GM06990 (cell line): Measurements from ENCODE around the gene ITK.
A peak's percentile ranks its signal among the peaks of the same experiment; 100 is the strongest.

Experiments
- DNase-seq: peaks from one replicate; pipeline ENCODE4 v3.0.0-alpha.2; 2011; ENCODE audit not compliant: insufficient read length; ENCODE audit errors: extremely low read depth
- H3K27me3 ChIP-seq: replicated peaks from 2 replicates; pipeline ENCODE4 v1.6.0; 2011; ENCODE audit warnings: low read length; ENCODE audit not compliant: control insufficient read depth, insufficient read depth
- H3K36me3 ChIP-seq: 2 replicates; pipeline ENCODE4 v1.5.1; 2011; ENCODE audit warnings: low read length; ENCODE audit not compliant: control insufficient read depth, insufficient read depth
- H3K4me3 ChIP-seq: replicated peaks from 2 replicates; pipeline ENCODE4 v1.5.1; 2011; ENCODE audit warnings: low read depth, mild to moderate bottlenecking, control low read depth, low read length
- TF ChIP-seq, protein P1 (sequence below): IDR thresholded peaks from 2 replicates; pipeline ENCODE4 v1.5.1; 2011; ENCODE audit warnings: low read length, control low read depth, mild to moderate bottlenecking, inconsistent platforms; ENCODE audit not compliant: insufficient read depth, poor library complexity, severe bottlenecking

ITK gene

DNA sequence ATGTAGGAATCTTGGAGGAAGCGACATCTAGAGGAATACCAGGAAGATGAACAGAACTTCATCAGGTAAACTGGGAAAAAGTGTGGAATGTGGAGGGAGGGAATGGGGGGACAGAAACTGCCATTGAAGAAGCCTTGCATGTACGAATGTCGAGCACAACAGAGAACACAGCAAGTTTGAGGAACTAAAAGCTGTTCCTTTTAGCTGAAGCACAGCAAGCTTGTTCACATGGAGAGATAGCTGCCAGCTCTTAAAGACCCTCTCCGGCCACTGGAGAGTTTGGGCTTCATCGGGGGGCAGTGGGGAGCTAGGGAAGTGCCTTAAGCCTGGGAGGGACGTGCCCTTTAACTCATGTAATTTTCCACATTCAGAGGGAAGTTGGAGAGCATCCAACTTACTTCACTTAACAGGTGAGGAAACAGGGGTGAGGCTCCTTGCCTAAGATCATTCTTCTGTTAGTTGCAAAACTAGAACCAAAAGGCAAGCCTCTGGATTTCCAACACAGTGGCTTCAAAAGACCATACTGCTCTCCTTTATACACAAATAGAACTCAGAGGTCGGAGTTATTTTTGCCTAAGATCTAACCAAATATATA lies 83.0 kb downstream of the ITK start:
- TF ChIP-seq, protein P1, sequence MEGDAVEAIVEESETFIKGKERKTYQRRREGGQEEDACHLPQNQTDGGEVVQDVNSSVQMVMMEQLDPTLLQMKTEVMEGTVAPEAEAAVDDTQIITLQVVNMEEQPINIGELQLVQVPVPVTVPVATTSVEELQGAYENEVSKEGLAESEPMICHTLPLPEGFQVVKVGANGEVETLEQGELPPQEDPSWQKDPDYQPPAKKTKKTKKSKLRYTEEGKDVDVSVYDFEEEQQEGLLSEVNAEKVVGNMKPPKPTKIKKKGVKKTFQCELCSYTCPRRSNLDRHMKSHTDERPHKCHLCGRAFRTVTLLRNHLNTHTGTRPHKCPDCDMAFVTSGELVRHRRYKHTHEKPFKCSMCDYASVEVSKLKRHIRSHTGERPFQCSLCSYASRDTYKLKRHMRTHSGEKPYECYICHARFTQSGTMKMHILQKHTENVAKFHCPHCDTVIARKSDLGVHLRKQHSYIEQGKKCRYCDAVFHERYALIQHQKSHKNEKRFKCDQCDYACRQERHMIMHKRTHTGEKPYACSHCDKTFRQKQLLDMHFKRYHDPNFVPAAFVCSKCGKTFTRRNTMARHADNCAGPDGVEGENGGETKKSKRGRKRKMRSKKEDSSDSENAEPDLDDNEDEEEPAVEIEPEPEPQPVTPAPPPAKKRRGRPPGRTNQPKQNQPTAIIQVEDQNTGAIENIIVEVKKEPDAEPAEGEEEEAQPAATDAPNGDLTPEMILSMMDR: no peak
- no peaks in the 10 kb centered on the region for H3K27me3 ChIP-seq
- H3K4me3 ChIP-seq: no peak overlapping the region
- DNase-seq: no peak
- no peaks in the 10 kb centered on the region for H3K36me3 ChIP-seq

DNA sequence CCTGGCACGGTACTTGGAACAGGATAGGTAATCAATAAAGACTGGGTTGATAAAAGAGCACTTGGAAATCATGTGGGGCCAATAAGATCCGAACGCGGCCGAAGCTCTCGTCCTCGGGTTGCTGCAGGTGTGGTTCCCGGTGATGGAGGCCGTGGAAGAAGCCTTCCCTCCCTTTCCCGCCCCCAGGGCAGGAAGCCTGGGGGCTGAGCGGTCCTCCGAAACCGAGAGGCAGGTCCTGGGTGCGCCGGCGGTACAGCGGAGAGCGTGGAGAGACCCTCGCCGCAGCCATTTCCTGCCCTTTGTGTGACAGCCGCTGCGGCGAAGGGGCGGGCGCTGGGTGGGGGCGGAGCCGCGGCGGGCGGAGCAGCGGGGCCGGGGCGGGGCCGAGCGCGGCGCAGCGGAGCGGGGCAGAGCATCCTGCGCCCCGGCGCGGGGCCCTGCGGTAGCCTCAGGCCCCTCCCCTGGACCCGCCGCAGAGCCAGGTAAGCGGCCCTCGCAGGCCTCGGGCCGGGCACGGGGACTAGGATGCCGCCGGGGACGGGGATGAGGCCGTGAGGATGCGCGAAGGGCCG lies 85.2 kb downstream of the ITK start, which contains the start of gene CYFIP2:
CYFIP2 (plus strand) TSS at position 410 of the 572 bp plus-strand sequence. CDS start 19,239 bp downstream, outside the sequence.
- DNase-seq: peak; percentile 87
- TF ChIP-seq, protein P1: no peak
- no peaks in the 10 kb centered on the region for H3K27me3 ChIP-seq
- H3K36me3 ChIP-seq: no peaks in the 10 kb centered on the region
- peak within 1 kb of the TSS; percentile 82 for H3K4me3 ChIP-seq

DNA sequence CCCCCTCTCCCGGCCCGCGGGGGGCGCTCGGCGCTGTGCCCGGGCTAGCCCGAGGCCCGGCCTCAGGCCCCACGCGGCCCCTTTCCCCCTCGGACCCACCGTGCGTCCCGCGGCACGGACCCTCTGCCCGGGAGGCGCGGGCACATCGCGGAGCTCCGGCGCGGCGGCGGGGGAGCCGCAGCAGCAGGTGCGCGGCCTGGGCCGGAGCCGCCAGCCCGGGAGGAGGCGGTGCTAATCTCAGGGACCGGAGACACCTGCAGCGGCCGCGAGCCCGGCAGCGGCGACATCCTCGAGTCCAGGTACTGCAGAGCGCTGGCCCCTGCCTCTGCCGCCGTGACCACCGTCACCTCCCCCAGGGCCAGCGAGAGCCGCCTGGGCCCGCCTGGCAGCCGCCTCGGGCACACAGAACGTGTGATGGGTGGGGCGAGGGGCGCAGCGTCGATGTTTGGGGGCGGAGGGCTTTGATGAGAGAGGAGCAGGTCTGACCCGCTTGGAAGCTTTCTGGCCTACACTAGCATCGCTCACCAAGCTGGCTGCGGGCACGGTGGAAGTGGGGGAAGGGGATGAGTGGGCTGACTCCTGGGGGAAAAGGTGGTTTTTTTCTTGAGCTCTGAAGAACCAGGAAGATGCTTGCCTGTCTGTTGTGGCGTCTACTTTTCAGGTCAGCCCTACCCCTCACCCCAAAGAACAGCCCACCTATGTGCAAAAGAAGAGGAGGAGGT lies 85.8 kb downstream of the ITK start:
- peak; percentile 68 for DNase-seq
- no peaks in the 10 kb centered on the region for H3K36me3 ChIP-seq
- H3K4me3 ChIP-seq: peak overlapping the region; percentile 82
- H3K27me3 ChIP-seq: no peaks in the 10 kb centered on the region
- TF ChIP-seq, protein P1: no peak

DNA sequence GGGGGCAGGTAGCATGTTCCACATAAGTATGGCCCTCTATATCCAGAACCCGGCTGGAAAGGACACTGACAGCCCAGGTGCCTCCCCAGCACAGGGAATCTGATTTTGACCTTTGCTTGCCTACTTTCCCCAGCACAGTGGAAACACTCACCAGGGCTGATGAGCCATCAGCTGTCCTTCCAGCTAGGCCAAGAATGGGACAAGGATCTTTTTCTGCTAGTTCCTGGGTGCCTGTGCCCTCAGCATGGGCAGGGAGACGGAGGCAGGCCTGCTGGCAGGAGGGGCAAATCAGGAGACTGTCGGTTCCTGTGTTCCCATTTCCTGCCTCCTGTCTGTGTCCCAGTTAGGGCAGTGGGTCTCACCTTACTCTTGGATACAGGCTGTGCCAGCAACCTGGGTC lies 86.4 kb downstream of the ITK start:
- Histone ChIP-seq H3K4me3 (peak overlapping the region; percentile 82), H3K27me3 (no peaks in the 10 kb centered on the region), H3K36me3 (no peaks in the 10 kb centered on the region)
- no peak for DNase-seq
- TF ChIP-seq, protein P1: no peak

DNA sequence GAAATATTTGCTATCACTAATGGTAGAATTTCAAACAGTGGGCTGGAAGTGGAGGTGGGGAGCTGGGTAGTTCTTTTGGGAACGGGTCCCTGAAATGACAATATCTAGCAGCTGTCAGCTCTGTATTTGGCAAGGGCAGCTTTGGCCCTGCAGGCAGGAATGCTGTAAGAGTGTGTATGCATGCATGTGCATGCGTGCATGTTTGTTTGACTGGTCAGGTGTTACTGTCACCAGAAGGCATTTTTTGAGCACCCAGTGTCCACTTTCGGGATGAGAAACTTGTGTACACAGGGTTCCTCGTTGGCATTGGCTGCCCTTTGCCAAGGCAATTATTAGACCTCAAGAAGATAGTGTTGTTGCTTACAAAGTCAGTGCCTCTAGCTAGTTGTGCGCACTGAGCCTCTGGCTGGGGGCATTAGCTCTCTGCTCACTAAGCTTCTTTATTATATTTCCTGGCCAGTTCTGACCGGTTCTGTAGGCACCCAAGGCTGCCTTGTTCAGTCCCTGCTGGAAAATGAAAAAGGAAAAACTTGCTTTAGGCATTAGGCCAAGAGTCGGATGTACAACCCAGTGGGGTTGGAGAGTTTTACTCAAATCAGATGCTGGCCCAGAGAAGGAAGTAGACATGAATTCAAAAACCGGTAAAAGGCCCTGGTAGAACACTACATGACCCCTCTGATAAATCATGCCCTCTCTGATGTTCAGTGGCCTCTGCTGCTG lies 87.3 kb downstream of the ITK start:
- TF ChIP-seq, protein P1: no peak
- Histone ChIP-seq H3K36me3 (no peaks in the 10 kb centered on the region), H3K4me3 (peak overlapping the region; percentile 82; the same call in 1 of the 2 replicates), H3K27me3 (no peaks in the 10 kb centered on the region)
- no peak for DNase-seq
